GM11168 (cell line): Measurements from ENCODE around the gene VKORC1.

Source experiments
- in situ Hi-C: fragments of 300-500 bp; cut with MboI; formaldehyde crosslinking; loops from one replicate; pipeline ENCODE4 v1.12.0; 2022; ENCODE audit warnings: low sequenced_read_pairs; ENCODE audit not compliant: unreplicated experiment

Gene VKORC1

DNA sequence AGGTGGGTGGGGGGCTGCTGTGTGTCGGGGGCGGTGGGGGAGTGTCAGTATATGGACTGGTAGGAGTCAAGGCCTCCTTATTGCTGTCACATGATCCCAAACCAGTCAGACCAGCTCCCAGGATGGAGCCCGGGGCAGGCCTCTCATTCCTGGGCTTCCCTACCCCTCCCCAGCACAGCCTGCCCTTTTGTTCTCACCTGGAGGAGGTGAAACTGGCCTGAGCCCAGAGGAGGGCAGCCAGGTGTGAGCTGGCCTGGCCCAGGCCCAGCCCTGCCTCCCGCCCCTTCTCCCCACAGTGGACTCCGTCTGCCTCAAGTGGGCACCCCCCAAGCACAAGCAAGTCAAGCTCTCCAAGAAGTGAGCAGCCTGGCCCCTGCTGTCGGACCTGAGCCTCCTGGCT lies 36.3 kb upstream of the VKORC1 start:
- in situ Hi-C loops, result no loop called here

DNA sequence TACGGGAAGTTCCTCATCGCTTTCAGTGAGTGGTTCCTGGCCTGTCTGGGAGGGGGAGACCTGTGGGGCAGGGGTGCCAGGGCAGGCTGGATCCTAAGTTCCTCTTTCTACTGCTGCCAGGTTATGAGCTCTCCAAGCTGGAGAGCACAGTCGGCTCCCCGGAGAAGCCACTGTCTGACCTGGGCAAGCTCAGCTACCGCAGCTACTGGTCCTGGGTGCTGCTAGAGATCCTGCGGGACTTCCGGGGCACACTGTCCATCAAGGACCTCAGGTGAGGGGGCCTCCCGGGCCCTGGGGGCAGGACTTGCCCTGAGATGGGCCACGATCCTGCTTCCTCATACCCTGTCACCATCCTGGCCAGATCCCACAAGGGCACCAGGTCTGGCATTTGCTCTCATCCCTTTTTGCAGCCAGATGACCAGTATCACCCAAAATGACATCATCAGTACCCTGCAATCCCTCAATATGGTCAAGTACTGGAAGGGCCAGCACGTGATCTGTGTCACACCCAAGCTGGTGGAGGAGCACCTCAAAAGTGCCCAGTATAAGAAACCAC lies 35.8 kb upstream of the VKORC1 start:
- in situ Hi-C loops, result no loop called here

DNA sequence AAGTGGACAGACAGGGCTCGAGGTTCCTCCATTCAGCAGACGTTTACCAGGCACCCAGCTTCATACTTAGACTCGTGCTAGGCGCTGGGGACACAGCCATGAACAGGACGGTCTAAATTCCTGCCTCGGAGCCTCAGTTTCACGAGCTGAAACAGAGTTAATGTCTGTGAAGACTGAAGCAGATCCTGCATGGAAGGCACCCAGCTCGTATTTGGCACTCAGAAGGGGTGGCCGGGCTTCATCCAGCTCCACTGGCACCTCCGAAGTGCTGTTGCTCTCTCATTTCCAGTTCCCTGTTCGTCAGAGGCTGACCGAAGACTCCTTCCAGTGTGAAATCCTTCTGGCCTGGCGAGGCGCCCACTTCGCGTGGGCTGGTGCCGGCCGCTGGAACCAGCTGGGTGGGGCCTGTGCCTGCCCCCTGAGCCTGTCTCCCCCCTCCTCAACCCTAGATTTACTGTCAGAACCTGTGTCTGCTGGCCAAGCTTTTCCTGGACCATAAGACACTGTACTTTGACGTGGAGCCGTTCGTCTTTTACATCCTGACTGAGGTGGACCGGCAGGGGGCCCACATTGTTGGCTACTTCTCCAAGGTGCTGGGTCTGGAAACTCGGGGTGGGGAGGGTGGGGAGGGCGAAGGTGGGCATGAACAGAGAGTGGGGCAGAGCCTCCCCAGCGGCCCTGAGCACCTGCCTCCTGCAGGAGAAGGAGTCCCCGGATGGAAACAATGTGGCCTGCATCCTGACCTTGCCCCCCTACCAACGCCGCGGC lies 35.2 kb upstream of the VKORC1 start:
- in situ Hi-C loops, result no loop called here

- in situ Hi-C loops, result no loop called here
These were observed 34.3 kb upstream of the VKORC1 start for GRCh38 chr16:31128711-31129567.

DNA sequence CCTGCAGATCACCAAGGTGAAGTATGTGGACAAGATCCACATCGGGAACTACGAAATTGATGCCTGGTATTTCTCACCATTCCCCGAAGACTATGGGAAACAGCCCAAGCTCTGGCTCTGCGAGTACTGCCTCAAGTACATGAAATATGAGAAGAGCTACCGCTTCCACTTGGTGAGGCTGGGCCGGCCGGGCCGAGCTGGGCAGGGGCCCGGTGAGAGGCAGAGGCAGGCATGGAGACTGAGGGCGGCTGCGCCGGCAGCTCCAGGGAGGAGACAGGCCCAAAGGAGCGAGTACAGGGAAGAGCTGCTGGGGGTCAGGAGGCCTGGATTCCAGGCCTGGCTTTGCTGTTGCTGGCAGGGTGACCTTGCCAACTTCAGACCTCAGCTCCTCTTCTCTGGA lies 32.6 kb upstream of the VKORC1 start:
- in situ Hi-C loops, result no loop called here

DNA sequence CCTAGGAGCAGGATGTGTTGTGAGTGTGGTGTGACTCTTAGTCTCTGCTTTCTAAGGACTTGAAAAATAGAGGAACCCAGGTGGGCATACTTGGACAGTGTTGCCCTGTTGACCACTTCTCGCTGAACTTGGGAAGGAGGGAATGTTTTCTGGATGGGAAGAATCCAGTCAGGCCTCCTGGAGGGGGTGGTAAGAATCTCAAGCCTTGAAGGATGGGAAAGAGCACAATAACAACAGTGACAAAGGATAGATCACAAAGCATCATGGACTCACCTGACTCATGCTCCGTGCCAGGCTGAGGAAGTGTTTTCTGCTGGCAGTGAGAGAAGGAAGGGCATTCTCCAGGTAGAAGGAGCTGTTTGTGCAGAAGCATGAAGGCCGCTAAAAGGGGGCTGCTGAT lies 31.2 kb upstream of the VKORC1 start:
- in situ Hi-C loops, result no loop called here

GRCh38 chr16:31120129-31120528 lies 25.5 kb upstream of the VKORC1 start:
- in situ Hi-C loops, result no loop called here

GRCh38 chr16:31118223-31119155 lies 23.9 kb upstream of the VKORC1 start:
- in situ Hi-C loops, result no loop called here

DNA sequence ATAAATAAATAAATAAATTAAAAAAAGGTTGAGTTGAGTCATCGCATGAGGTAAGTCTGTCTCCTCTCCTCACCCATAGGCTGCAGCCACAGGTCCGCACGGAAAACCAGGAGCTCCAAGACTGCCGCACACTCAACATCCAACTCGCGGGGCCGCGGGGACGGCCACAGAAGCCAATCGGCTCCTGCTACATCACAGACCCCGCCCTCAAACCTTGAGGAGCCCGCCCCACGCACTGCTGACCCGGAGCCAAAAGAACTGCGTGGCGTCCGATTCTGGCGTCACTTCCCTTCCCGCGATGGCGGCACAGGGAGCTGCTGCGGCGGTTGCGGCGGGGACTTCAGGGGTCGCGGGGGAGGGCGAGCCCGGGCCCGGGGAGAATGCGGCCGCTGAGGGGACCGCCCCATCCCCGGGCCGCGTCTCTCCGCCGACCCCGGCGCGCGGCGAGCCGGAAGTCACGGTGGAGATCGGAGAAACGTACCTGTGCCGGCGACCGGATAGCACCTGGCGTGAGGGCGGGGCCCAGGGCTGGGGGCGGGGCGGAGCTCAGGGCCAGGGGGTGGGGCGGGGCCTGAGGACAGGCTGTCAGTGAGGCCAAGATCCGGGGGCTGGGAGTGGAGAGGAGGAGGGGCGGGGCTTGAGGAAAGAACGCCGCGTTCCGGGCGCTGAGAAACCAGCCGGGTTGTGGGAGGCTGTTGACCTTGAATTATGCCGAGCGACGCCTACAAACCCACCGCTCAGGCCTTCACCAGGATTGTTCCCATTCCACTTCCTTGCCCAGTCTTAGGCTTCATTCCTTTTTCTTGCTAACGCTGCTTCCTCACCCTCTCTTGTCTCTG lies 23.0 kb upstream of the VKORC1 start, which contains the start of gene KAT8:
TSS of gene KAT8 (plus strand) at position 281 of the 839 bp plus-strand sequence. CDS start at position 299, 18 bp downstream.
- in situ Hi-C loops, result no loop called here

GRCh38 chr16:31114468-31114867 lies 19.9 kb upstream of the VKORC1 start:
- in situ Hi-C loops, result no loop called here

DNA sequence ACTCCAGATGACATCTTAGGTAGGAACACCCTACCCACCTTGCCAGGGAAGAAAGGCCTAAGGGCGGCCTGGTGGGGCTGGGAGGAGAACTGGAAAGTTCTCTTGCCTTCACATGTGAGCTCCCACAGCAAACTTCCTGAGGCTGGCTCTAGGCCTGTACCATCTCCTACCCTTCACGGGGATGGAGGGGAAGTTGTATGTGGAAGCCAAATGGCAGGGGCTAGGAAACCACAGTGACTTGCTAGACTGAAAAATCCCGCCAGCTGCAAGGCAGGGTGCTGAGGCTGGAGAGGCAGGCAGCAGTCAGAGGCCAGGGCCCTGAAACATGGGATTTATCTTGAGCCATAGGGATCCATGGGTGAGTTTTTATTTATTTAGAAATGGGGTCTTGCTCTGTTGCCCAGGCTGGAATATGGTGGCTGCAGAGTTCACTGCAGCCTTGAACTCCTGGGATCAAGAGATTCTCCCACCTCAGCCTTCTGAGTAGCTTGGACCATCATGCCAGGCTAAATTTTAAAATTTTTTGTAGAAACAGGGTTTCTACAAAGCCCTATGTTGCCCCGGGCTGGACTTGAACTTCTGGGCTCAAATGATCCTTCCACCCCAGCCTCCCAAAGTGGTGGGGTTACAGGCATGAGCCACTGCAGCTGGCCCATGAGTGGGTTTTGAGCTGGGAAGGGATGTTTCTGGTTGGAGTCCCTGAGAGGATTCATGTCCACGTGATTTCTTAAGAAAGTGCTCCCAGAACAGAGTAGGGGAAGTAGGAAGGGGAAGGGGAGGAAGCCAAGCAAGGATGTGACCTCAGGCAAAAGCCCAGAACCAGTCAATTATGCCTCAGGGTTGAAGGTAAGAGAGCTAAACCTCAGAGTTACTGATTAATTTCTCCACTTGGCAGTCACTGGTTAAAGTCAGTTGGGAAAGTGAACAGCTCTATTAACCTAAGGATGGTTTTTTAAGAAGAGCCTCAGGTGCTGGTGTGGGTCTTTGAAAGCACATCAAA lies 18.8 kb upstream of the VKORC1 start:
- in situ Hi-C loops, result no loop called here

- in situ Hi-C loops, result no loop called here
These were observed 18.1 kb upstream of the VKORC1 start for GRCh38 chr16:31112711-31113110.

GRCh38 chr16:31111881-31112466 lies 17.4 kb upstream of the VKORC1 start:
- in situ Hi-C loops, result no loop called here

DNA sequence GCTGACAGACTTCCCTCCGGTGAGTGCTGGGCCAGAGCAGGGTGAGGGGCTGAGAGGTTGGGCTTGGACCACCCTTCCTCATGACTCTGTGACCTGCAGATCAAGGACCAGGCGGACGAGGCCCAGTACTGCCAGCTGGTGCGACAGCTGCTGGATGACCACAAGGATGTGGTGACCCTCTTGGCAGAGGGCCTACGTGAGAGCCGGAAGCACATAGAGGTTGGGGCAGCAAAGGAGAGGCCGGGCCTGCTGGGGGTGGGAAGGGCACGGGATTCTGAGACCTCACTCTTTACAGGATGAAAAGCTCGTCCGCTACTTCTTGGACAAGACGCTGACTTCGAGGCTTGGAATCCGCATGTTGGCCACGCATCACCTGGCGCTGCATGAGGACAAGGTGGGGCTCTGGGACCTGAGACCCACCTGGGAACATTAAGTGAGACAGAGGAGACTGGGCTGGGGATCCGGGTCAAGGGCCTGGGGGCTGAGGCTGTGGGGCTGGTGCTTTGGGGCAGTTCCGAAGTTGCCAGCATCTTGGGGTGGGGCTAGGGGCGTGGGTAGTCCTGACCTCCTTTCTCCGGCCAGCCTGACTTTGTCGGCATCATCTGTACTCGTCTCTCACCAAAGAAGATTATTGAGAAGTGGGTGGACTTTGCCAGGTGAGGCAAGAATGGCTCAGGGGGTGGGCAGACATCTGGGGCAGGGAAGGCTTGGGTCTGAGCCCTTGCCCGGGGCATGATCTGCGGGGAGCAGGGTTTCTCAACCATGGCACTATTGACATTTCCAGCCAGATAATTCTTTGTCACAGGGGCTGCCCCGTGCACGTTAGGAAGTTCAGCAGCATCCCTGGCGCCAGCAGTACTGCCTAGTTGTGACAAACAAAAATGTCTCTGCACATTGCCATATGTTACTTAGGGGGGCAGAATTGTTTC lies 15.8 kb upstream of the VKORC1 start:
- in situ Hi-C loops, result no loop called here

DNA sequence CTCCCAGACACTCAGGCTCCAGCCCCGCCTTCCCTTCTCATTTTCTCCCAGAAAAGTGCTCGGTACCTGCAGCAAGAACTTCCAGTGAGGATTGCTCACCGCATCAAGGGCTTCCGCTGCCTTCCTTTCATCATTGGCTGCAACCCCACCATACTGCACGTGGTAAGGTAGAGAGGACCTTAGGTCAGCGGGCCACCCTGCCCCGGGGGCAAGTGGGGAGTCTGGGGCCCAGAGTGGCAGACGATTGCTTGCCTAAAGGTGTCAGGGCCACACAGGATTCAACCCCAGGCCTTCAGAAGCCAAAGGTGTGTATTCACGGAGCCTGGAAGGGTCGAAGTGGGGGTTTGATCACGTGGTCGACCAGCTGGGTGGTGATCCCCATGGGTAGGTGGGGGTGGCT lies 15.0 kb upstream of the VKORC1 start:
- in situ Hi-C loops, result no loop called here

GRCh38 chr16:31108794-31109558 lies 14.4 kb upstream of the VKORC1 start:
- in situ Hi-C loops, result no loop called here
